ENCODE results near the gene HOXA3. TPM values are rescaled to one million over a fixed set of nuclear protein-coding genes. Genes with fewer than 3 reads are reported as not detected.

HOXA3 gene
- total and polyA plus RNA-seq, 2 of the 13 experiments (the other 11 are each of a cell fraction or from before 2014, with no cell fraction given) = 2.9 to 4.6 TPM

- no TSS peak for BruUV-seq (replicated peaks)
- peaks cover 16% of the 10 kb centered on the region for H3K4me1 ChIP-seq (ENCODE audit: insufficient read depth, low read length)
- TF ChIP-seq ZNF703 (CRISPR knock-in tag; IDR thresholded peaks at IDR 0.05; ENCODE audit: borderline replicate concordance) (no peak), YY1 (IDR thresholded peaks at IDR 0.05; ENCODE audit: insufficient read depth, insufficient replicate concordance, low read depth, low read length) (peak; percentile 2)
- no peaks in the 10 kb centered on the region for H3K9me3 ChIP-seq (ENCODE audit: low read length)
- peak overlapping the region; percentile 67 for H3K9ac ChIP-seq (ENCODE audit: insufficient read depth, low read depth, low read length)
- no peaks in the 10 kb centered on the region; a peak in 2 of 5 replicates for H3K36me3 ChIP-seq (replicated peaks in 1 of 2; ENCODE audit: control insufficient read depth in 1 of 2, insufficient read depth in 2 of 2, low read length in 2 of 2)
- in situ Hi-C loops (cut with HindIII; ENCODE audit: extremely low pct_ligation_motif_present, low pct_unique_long_range_greater_than_20kb) = no loop called here
- ChIA-PET CTCF (ENCODE audit: low intra/inter-chr PET ratio, low total read pairs) (no interaction called here), POLR2A (interaction anchor here (0.9 to 2.7 kb wide), 8 partner anchors 8 to 681 kb away, joined by 3 to 13 read pairs (median 7); partner anchors contain the start of genes HOXA4 and SKAP2)
- no peak overlapping the region for H2AFZ ChIP-seq (ENCODE audit: low read length)
- no peaks in the 10 kb centered on the region for H3K79me2 ChIP-seq (ENCODE audit: insufficient read depth, low read length)
- H4K20me1 ChIP-seq (ENCODE audit: insufficient read depth, low read length) = no peaks in the 10 kb centered on the region
- H3K27ac ChIP-seq (ENCODE audit: extremely low read length, insufficient read depth, low read length) = peak overlapping the region; percentile 60
- peak overlapping the region; percentile 70 to 79 (median 76); a peak in 5 of 6 replicates for H3K4me3 ChIP-seq (replicated peaks in 1 of 3; ENCODE audit: insufficient read depth in 1 of 3, low read depth in 2 of 3, low read length in 3 of 3)
- 84% methylated on average over 18 of the region's 18 CpGs for WGBS (ENCODE audit: low lambda C conversion rate)
- H3K27me3 ChIP-seq (ENCODE audit: control insufficient read depth in 1 of 2, insufficient read depth in 2 of 2, low read length in 2 of 2) = no peaks in the 10 kb centered on the region
- ATAC-seq (no peak; the same call in 2 of the 3 replicates), DNase-seq (ENCODE audit: low spot score) (no peak), FAIRE-seq (no peak)
- intact Hi-C loops (cut with micrococcal nuclease; ENCODE audit: unreplicated experiment) = loop anchor here (5.0 kb wide), 1 partner anchor 764 kb away; no protein-coding TSS in a partner anchor
- peak overlapping the region; percentile 70 for H3K4me2 ChIP-seq (ENCODE audit: low read depth, low read length)
These were observed 11.1 kb downstream of the HOXA3 start for GRCh38 chr7:27141137-27141922.

- H3K27ac ChIP-seq (ENCODE audit: extremely low read length, insufficient read depth, low read length) = no peak overlapping the region
- intact Hi-C loops (cut with micrococcal nuclease; ENCODE audit: unreplicated experiment) = loop anchor here (5.0 kb wide), 1 partner anchor 763 kb away; no protein-coding TSS in a partner anchor
- H3K79me2 ChIP-seq (ENCODE audit: insufficient read depth, low read length) = no peaks in the 10 kb centered on the region
- no peak overlapping the region for H3K4me2 ChIP-seq (ENCODE audit: low read depth, low read length)
- H3K9ac ChIP-seq (ENCODE audit: insufficient read depth, low read depth, low read length) = no peak overlapping the region
- WGBS (ENCODE audit: low lambda C conversion rate) = 96% methylated on average over 15 of the region's 15 CpGs
- H3K27me3 ChIP-seq (ENCODE audit: control insufficient read depth in 1 of 2, insufficient read depth in 2 of 2, low read length in 2 of 2) = no peaks in the 10 kb centered on the region
- ATAC-seq = no peak
- H3K36me3 ChIP-seq (replicated peaks in 1 of 2; ENCODE audit: control insufficient read depth in 1 of 2, insufficient read depth in 2 of 2, low read length in 2 of 2) = no peaks in the 10 kb centered on the region; a peak in 2 of 5 replicates
- BruUV-seq (replicated peaks) = no TSS peak
- H3K4me1 ChIP-seq (ENCODE audit: insufficient read depth, low read length) = peaks cover 27% of the 10 kb centered on the region
- FAIRE-seq = no peak
- POLR2A ChIA-PET = interaction anchor here (2.7 kb wide), 1 partner anchor 18 kb away, joined by 13 read pairs; no protein-coding TSS in a partner anchor
- in situ Hi-C loops (cut with HindIII; ENCODE audit: extremely low pct_ligation_motif_present, low pct_unique_long_range_greater_than_20kb) = no loop called here
- no peaks in the 10 kb centered on the region for H3K9me3 ChIP-seq (ENCODE audit: low read length)
- DNase-seq (ENCODE audit: low spot score) = no peak
- no peak overlapping the region for H3K4me3 ChIP-seq (replicated peaks in 1 of 3; ENCODE audit: insufficient read depth in 1 of 3, low read depth in 2 of 3, low read length in 3 of 3)
- CTCF ChIA-PET (ENCODE audit: low intra/inter-chr PET ratio, low total read pairs) = no interaction called here
- no peaks in the 10 kb centered on the region for H4K20me1 ChIP-seq (ENCODE audit: insufficient read depth, low read length)
- no peak overlapping the region for H2AFZ ChIP-seq (ENCODE audit: low read length)
- TF ChIP-seq ZNF562 (CRISPR knock-in tag; IDR thresholded peaks at IDR 0.05; ENCODE audit: borderline replicate concordance) = no peak
- TF ChIP-seq PREB (CRISPR knock-in tag; IDR thresholded peaks at IDR 0.05) = no peak
- no peak for TF ChIP-seq ZNF841 (CRISPR knock-in tag; IDR thresholded peaks at IDR 0.05; ENCODE audit: borderline replicate concordance)
- no peak for TF ChIP-seq ZGPAT (CRISPR knock-in tag; IDR thresholded peaks at IDR 0.05)
- no peak for TF ChIP-seq THAP11 (CRISPR knock-in tag; IDR thresholded peaks at IDR 0.05)
- TF ChIP-seq FOXK1 (CRISPR knock-in tag; IDR thresholded peaks at IDR 0.05; ENCODE audit: borderline replicate concordance, low read depth) = no peak
- no peak for TF ChIP-seq ZSCAN30 (CRISPR knock-in tag; IDR thresholded peaks at IDR 0.05)
- TF ChIP-seq NR3C1 (CRISPR knock-in tag; IDR thresholded peaks at IDR 0.05) = no peak
- no peak for TF ChIP-seq RARG (CRISPR knock-in tag; IDR thresholded peaks at IDR 0.05; ENCODE audit: low read depth)
These were observed 12.1 kb downstream of the HOXA3 start for GRCh38 chr7:27140126-27140857.

All from HepG2 (cell line).